Activated gamma-delta T cell treated with anti-CD3 and anti-CD28 coated beads, Interleukin-2, amount 50 U/mL, for 16 hours (primary cell): Measurements from ENCODE around the gene DNM3.

Source experiments
- DNase-seq: peaks from one replicate; pipeline ENCODE4 v3.0.0-alpha.2; 2020; ENCODE audit warnings: low read depth

Gene DNM3

DNA sequence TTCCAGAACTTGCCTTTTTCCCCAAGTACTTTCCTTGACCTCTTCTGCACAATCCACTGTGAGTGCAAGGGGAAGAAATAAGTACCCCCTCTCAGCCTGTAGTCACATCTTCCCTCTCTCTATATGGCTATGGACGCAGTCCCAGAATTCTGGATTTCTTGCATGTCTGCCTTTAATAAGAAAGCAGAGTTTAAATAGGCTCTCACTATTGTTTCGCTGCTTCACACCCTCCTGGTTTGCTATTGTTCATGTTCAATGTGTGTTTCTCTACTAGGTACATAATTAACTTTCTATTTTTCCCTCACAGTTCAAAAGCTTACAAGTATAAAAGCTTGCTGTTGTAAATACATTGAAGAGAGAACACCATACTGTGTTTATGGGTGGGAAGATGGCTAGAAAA is 397.7 kb downstream of the DNM3 start:
- no peak for DNase-seq

DNA sequence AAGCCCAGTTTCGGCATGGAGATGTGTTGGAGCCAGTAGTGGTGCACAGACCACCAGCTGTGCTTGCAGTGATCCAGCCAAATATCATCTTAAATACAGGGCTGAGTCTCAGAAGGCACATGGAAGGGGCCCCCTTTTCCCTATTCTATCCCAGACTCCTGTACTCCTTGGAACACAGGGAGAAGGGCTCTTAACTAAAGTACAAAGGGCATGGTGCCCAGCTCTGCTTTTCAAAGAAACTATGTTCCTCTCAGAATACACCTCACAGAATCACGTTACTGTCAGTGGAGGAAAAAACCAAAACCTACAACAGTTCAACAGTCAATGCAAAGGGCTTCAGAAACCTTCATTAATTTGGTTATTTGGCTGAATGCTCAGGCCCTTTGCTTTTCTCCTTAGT is 398.6 kb downstream of the DNM3 start:
- no peak for DNase-seq

DNA sequence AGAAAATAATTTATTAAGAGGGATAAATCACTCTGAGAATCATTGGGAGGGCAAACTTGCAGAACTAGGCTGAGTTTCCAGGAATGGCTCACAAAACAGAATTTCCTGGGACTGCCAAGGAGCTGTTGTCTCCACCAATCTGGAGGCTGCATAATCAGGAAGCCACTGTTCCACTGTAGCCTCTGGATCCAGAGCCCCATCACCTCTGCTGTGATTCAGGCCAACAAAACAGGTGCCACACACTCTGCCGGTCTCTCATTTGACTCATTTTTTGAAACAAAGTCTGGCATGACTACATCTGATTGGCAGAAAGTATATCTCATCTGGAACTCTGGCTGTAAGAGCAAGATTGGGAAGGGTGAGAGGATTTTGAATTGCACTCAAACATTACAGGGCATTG is 400.2 kb downstream of the DNM3 start:
- DNase-seq: no peak

DNA sequence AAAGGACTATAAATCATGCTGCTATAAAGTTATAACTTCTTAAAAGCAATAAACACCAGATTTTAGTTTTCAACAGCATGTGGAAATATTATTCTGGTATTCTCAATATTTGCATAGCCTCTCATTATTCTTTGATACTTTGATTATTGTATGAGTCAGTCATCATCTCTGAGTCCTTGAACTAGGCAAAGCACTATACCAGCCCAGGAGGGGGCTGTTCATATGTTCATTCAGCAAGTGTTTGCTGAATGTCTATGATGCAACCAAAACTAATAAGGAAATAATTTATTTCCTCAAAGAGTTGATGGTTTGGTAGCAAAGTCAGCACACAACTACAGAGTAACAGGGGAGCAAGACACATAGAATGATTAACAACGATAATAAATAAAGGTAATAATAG is 403.6 kb downstream of the DNM3 start:
- DNase-seq: no peak

DNA sequence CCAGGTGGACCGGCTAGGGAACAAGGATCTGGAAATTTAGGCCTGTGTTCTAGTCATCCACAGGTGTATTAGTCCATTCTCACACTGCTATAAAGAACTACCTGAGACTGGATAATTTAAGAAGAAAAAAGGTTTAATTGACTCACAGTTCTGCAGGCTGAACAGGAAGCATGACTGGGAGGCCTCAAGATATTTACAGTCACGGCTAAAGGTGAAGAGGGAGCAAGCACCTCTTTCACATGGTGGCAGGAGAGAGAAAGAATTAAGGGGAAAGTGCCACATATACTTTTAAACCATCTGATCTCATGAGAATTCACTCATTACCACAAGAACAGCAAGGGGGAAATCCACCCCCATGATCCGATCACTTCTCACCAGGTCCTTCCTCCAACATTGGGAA is 404.5 kb downstream of the DNM3 start:
- no peak for DNase-seq

DNA sequence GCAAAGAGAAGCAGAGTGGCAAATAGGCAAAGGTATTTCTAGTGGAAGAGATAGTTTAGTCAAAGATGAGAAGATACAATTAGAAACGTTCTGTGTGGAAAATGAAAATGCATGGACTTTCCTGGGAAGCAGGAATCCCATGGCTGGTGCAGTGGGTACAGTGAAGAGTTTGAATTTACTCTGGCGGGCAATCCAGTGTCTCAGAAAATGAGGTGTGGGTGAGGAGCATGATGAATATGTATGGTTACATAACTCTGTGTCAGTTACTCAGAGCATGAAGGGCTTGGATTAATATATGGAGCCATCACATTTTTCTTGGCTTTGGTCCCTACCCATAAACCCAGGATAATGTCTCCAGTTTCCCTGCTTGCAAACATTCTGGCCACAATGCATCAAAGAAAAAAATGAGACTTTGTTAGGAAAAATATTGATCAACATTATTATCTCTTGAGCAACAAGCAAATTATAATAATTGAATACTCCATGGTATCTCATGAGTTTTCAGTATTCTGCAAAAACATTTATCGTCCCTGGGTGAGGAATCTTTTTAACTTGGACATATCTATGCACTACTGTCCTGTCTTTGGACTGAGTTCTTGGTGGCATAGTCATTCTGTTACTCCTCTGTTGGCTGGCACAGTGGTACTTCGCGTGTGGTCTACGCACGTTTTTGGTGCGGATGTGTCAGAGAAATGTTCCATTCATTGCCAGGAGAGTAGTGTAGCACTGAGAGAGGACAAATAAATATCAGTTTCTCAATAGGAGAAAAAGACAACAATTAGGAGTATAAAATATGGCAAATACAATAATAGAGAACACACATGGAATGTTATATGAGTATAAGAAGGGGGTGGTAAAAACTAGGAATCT is 405.5 kb downstream of the DNM3 start:
- DNase-seq: no peak

DNA sequence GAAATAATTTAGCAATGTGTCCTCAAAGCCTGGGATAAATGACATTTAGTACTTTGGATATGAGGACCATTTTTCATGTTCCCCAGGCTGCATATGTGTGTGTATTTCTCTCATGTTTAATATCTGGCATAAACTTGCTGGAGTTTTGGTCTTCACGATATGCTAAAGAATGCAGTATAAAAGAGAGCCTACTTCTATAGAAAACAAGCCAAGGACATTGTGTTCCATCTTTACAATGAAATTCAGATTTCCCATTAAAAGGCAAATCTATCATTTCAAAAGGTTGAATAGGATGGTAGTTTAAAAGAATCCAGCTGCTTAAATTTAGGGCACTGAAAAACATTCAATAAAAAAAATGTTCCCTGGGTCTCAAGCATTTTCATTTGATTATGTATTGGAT is 410.2 kb downstream of the DNM3 start:
- no peak for DNase-seq

DNA sequence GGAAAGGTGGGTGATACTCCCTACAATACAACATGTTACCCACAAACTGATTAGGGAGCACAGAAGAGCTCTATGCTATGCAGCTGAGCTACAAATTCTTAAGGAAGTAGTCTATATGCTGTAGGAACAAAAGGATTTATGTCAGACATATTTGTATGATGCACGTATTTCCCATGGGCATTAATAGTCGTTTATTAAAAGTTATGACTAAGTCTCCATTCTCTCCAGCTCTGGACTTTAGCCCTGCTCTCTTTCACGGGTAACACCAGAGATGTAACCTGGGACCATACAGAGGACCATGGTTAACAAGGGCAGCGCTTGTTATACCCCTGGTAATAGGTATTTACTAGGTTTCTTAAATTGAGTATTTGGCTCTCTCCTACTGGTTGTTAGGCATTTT is 411.0 kb downstream of the DNM3 start:
- no peak for DNase-seq

DNA sequence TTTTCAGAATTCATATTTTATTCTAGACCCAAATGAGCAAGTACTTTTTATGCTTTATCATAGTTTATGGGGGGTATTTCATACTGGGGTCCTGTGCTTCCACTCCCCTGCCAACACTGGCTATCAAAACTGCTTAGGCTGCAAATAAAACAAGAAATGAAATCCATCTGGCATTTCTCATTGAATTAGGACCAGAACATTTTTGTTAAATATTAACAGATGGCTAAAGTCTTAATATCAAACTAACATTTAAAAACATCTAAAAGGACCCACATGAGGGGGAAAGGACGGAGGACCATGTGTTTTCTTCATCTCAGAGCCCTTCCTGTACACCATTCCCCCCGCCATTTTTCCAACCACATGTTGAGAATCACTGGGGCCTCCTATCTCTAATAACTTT is 411.7 kb downstream of the DNM3 start:
- DNase-seq: no peak

DNA sequence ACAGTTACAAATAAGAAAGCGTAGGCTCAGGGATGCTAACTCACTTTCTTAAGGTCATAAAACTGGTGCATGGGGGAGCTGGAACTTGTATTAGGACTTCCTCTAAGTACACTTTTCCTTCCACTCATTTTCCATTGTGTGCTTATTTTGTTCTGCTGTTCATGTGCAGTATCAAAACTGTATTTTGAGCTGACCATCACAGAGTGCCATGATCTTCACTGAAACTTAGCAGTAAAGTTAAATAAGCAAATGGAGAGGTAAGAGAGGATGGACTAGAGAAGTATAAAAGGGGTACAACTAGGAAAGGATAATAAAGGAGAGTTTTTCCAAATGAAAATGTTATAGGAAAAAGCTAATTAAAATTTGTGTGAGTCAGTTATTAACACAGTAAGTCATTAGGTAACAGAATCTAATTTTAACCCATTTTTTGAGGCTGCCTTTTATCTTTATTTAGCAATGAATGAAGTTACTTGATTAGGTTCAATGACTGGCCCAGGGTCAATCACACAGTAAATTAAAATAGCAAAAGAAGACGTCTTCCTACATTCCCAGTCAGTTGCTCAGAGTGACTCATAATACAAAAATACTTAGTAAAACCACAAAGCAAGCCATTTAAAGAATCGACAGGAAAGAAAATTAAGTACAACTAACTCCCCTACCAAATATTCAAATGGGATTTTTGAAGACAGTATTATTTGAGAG is 413.4 kb downstream of the DNM3 start:
- no peak for DNase-seq

DNA sequence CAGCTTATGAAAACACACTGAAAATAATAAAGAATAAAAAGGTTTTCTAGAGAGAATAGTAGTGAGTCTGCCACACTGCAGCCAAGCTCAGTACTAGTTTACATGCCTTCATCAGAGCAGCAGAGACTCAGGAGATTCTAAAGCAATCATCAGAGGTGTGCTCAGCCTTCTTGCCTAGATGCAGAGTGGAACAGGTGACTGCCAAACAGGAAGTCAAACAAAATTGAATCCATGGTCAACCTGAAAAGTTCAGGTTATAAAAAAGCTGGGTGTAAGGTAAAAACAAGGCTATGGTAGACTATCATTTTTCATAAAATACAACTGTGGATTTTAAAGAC is 413.9 kb downstream of the DNM3 start:
- DNase-seq: no peak

DNA sequence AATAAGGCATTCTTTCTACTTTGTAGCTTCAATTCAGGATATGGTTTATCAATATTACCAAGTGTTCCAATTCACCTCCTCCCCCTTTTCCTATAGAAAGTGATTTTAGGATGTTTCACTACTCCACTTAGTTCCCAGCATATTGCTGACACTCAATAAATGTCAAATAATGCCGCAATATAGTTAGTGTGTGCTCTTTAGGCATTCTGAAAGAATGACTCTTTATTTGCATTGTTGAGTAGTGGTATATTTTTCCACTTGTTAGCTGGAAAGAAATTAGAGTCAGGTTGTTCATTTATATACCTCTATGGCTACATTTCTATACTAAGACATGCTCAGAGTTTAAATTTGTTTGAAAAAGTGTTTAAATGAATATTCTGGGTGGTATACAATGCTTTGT is 424.6 kb downstream of the DNM3 start:
- no peak for DNase-seq

DNA sequence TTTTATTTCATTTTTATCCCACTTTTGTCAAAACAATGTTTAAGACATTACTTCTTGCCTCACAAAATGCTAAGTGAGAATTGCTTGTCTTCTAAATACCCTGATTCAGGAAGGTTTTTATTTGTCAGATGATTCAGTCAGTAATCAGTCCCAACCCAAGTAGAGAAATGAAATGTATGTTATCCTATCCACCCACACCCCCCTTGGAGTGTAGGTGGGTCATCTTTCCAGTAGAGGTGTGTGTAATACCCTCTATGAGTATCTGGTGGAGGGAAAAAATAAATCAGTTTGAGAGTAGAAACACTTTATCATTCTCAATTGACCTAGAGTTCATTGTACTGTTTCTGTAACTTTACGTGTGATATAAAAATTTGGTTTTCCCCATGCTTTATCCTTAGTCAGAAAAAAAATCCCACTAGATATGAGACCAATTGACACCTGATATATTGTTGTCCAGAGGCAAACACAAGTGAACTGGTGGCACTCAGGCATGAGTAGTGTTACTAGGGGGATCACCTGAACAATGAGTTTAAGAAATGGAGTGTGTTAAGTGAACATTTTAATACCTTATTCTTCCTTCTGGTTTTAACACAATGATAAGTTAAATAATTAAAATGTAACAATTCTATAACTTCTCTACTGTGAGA is 425.4 kb downstream of the DNM3 start:
- no peak for DNase-seq

DNA sequence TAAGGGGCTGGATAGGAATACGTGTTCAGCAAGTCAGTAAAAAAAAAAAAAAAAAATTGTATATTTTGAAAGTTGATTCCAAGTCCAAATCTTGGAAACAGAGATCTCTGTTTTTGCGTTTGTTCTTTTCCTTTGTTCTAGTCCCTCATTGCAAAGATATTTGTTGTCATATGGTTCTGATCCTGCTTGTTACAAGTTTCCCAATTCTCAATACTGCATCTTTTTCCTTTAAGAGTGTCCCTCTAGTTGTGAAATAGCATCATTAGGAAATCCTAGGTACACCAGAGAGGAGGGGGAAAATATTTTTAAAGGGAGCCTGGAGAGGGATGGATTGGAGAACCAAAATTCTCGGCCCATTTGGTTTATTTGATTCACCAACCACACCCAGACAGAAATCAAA is 426.9 kb downstream of the DNM3 start:
- DNase-seq: no peak

DNA sequence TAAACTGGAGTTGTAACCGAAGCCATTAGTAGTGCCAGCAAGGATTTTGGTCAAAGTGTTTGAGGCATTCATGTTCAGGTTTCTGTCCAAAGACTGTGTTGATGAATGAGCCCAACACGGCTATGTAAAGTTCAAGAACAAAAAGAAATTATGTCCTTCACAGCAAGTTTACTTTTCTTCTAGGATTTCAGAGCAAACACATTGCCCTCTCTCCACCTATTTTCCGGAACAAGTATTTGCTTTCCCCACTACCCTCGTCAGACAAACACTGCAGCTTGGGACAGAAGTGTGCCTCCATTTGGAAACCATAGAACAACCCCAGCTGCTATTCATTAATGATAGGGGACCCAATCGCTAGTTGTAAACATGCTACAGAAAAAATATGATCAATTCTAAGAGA is 427.8 kb downstream of the DNM3 start:
- DNase-seq: no peak

DNA sequence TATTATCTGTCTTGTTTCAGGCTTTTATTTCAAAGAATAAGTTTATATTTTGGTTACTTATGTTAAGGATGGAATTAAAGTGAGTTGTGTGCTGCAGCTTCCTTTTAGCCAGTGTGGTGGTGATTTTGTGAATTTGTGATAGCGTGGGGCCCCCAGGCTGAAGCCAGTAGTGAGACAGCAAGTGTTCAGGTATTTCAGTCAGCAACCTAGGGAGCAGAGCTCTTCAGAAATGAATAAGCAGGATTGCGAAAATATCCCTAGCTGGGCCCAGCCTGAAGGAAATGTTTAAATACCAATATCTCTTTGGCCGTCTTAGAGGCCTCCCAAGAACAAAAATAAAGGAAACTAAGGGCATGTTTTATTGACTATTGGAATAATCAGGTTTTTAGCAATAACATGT is 428.3 kb downstream of the DNM3 start:
- no peak for DNase-seq

DNA sequence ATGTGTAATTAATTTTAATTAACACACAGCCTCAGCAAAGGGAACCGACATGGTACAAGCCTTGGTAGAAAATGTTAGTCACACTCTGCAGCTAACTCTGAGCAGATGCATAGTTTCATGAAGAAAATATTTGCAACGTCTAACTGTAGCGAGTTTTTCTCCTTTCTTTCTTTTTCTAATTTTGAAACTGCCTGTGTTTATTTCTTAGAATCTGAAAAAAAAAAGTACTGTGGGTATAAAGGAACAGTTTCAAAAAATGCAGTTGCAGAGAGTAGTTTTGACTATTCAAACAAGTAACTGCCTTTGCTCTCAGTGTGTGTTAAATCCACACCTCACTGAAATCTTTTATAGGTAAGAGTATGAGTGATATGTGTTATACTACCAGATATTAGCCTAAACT is 429.3 kb downstream of the DNM3 start:
- no peak for DNase-seq

DNA sequence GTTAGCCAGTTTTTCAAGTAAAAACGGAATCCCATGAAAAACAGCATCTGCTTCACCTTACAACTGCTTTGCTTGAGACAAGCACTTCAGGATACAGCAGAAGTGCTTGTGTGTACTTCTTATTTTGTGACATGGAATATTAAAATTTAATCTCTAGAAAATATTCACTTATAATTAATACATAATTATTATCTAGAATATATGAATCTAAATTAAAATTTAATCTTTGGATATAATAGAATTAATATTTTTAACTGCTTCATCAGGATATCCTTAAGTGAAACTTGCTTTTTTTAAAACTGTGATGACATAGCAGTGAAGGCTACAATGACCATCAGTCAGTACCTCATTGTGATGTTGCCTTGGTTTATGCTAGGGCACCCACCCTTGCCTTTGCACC is 430.8 kb downstream of the DNM3 start:
- no peak for DNase-seq

DNA sequence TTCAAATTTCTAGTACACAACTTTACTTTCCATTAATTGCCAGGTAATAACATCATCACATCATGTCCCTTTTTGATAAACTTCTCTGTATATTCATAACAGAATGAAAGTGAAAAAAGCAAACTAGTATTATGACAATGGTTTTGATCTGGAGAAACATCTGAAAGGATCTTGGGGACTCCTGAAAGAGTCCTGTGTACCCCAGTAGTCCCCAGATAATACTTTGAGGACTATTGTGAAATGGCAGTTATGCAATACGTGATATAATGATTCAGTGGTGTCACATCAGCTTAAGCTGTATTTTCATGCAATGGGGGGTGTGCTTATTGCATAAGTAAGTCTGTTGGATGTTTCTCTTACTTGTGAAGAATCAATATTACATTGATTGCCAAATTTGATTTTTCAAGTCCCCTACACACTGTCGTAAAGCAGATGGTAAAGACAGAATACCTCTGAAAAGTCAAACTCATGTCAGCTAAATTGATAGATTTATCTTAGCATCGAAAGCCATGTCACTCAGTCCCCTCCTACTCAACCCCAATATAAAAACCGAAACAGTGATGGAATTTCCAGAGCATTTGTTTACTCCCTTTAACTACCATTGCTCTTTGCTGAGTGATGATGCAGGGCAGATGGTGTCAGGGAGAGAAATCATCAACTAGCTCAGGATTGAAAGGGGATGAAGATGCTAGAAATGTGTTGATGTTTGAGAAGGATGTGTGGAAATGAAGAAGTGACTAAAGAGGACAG is 432.5 kb downstream of the DNM3 start:
- DNase-seq: no peak

DNA sequence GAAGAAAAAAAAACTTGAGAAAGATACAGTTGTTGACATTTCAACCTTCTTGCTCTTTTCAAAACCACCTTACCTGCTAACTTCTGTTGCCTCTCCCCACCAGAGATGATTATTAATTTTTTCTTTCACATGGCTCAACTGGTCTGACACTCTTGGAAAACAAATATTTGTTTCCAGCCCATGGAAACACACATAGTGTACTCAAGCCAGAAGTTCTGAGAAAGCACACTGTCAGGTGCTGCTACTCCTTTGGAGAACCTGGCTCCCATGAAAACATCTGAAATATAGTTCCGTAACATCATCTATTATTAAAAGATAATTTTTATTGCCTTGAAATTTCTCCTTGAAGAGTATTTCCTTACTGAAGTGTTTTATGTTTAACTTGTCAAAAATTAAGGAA is 434.2 kb downstream of the DNM3 start:
- no peak for DNase-seq

DNA sequence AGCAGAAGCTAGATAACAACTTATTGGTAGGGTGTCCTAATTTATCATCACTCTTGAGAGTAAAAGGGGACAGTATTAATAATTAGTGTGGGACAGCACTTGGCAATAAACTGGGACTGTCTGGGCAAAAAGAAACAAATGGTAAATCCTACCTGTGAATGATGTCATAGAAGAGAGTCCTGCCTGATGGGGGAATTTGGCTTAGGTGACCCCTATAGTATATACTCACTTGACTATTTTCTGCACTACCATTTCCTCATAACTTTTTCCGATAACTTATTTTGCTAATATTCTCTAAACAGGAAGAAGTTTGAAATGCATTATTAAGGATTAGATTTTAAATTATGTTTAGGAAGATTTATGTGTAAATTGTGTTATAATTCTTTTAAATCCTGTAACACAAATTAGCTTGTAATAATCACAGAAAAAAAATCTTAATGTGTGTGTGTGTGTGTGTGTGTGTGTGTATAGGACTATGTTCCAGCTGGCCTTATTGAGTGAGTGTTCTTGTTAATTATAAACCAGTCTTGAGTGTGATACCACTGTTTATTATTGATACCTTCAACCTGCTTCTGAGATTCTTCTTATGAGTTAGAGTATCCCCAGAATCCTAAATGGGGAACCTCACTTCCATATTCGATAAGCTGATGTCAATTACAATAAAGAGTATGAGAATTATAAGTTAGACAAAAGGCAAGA is 435.0 kb downstream of the DNM3 start:
- no peak for DNase-seq

DNA sequence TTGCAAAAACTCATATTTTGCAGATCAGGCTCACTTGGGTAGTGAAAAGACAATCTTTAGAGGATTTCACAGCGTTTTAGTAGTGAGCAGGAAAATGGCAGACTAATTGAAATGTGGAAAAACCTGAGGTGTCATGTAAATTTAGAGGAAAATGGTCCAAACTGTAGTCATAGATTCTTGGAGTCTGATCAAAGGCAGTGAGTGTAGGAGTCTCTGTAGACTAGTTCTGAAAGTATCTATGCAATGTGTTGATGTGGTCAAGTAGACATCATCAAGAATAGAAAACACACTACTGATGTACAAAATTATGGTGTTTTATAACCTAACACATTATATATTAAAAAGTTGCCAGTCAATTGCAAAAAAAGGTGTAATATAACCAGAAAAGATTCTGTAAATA is 436.0 kb downstream of the DNM3 start:
- DNase-seq: no peak
